HG03095 (cell line): ENCODE data around the gene IRF2.
"Not testable (repeated sequence)": the region's sequence is repeated elsewhere in the genome, so short reads cannot be mapped to it uniquely, and the experiment has no call there.

Experiments used
- ATAC-seq: cut with Tn5 transposase; IDR thresholded peaks from one replicate; pipeline ENCODE4 v1.9.1; 2021; ENCODE audit warnings: moderate library complexity; ENCODE audit not compliant: unreplicated experiment

Gene IRF2

GRCh38 chr4:184395451-184395917, 78.9 kb downstream of the IRF2 start:
- ATAC-seq = peak; percentile 3

GRCh38 chr4:184392748-184393559, 81.4 kb downstream of the IRF2 start:
- no peak for ATAC-seq

- no peak for ATAC-seq
These were observed 82.0 kb downstream of the IRF2 start for GRCh38 chr4:184392316-184392715.

GRCh38 chr4:184389978-184390900, 84.1 kb downstream of the IRF2 start:
- ATAC-seq = no peak

- ATAC-seq = no peak
These were observed 86.2 kb downstream of the IRF2 start for GRCh38 chr4:184388106-184388505.

- no peak for ATAC-seq
These were observed 87.0 kb downstream of the IRF2 start for GRCh38 chr4:184387351-184387750.

- no peak for ATAC-seq
These were observed 88.0 kb downstream of the IRF2 start for GRCh38 chr4:184386271-184386781.

- no peak for ATAC-seq
These were observed 88.6 kb downstream of the IRF2 start for GRCh38 chr4:184385705-184386141.

GRCh38 chr4:184384810-184385557, 89.4 kb downstream of the IRF2 start:
- peak; percentile 21 for ATAC-seq

GRCh38 chr4:184384056-184384809, 90.1 kb downstream of the IRF2 start:
- ATAC-seq = peak; percentile 68

- ATAC-seq = no peak
These were observed 90.8 kb downstream of the IRF2 start for GRCh38 chr4:184383497-184384055.

- ATAC-seq = no peak
These were observed 92.0 kb downstream of the IRF2 start for GRCh38 chr4:184382189-184382846.

- no peak for ATAC-seq
These were observed 93.6 kb downstream of the IRF2 start for GRCh38 chr4:184380707-184381106.

- ATAC-seq = not testable (repeated sequence)
These were observed 94.1 kb downstream of the IRF2 start for GRCh38 chr4:184380214-184380613.

GRCh38 chr4:184376923-184377322, 97.4 kb downstream of the IRF2 start:
- no peak for ATAC-seq

GRCh38 chr4:184376126-184376838, 98.1 kb downstream of the IRF2 start:
- ATAC-seq = no peak

- not testable (repeated sequence) for ATAC-seq
These were observed 98.7 kb downstream of the IRF2 start for GRCh38 chr4:184375623-184376022.

- ATAC-seq = no peak
These were observed 99.3 kb downstream of the IRF2 start for GRCh38 chr4:184375027-184375426.
